NCI-H1092 (cell line): ENCODE data around the gene NCKAP5.
"Not testable (repeated sequence)": the region's sequence is repeated elsewhere in the genome, so short reads cannot be mapped to it uniquely, and the experiment has no call there.

ENCODE experiments used
- DNase-seq: peaks from one replicate; lab custom pipeline; 2025; lab: John Stamatoyannopoulos, UW

The NCKAP5 gene

DNA sequence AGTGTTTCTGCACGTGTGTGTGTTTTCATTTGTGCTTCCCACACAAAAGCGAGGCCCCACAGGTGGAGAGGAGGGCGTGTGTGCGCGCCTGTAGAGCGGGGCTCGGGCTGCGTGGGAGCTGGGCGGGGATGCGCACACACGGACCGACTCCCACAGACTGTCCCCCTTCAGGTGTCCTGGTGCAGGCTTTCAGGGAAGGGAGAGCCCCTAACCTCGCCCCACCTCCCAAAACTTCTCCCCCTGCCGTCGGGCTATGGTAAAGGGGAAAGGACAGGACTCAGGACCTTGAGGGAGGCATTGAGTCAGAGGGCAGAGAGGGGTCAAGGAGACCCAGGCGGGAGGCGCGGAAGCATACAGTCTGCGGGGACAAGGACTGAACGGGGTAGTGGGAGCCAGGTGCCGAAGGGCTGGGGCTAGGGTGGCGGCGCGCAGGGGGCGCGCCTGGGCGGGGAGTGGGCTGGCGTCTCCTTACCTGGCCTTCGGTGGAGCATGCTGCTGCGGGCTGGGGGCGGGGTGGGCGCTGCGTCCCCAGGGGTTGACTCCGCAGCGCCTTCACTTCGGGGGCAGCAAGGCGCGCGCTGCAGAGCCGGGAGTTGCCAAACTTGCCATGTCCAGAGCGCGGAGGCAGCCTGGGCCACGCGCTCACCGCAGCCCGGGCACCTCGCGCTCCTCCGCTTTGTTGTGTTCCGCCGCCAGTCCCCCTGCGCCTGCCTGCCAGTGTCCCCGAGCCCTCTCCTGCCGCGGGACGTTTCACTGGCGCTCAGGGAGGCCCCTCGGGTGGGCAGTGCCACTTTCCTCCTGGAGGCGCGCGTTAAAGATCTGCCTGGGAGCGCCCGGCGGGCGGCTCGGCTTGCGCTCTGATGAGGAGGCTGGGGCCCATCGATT is 302.0 kb downstream of the NCKAP5 start:
- DNase-seq: no peak

DNA sequence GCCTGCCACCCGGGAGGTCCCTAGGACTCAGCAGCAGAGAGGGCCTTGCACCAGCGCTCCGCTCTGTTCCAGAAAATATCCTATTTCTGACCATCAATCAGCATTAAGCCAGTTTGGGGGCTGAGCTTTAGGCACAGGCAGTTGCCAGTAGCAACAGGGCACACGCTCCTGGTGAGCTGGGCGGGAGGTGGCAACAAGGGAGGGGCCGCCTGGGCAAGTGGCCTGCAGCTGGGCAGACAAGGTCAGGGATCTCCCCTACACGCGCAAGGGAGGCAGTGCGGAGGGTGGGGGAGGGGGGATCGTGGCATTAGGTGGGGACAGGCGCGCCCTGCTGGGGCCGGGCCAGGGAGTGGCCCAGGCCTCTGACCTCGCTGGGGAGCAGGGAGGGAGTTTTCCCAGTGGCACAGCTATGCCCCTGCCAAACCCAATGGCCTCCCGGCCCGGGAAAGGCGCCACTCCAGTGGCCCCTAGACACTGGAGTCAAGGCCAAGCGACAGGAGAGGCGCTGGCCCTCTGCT is 302.8 kb downstream of the NCKAP5 start:
- DNase-seq: no peak

DNA sequence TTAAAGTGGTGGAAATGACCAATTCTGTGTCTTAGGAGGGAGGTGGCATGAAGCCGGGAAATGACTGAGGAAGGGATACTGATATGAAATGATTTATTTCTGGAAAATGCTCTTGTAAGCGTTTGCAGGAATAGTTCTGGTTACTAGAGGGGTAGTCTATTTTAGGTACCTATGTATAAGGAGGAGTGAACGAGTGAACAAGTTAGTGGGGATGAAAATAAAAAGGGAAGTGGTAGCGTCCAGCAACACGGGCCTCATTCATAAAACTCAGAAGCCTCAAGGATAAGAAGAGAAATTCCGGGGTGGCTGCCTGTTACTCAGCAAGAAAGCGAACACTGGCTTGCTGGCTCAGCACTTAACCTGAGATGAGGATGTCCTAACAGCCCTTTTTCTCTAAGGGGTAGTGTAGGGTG is 303.3 kb downstream of the NCKAP5 start:
- DNase-seq: no peak

DNA sequence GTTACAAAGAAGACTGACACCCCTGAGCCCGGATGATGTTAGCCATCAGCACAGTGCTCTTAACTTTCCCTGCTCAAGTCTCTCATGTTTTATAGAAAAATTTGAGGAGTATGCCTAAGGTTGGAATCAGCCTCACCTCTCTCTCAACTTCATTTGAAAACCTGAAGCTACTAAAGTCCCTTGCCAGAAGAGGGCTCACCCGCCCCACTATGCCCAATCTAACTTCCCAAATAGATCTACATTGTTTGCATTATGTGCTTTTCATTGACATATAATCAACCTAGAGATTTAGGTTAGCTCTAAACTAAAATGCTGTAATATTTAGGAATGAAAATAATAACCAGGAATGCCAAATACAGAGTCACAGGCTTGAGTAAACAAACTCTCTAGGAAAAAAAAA is 305.4 kb downstream of the NCKAP5 start:
- DNase-seq: no peak

DNA sequence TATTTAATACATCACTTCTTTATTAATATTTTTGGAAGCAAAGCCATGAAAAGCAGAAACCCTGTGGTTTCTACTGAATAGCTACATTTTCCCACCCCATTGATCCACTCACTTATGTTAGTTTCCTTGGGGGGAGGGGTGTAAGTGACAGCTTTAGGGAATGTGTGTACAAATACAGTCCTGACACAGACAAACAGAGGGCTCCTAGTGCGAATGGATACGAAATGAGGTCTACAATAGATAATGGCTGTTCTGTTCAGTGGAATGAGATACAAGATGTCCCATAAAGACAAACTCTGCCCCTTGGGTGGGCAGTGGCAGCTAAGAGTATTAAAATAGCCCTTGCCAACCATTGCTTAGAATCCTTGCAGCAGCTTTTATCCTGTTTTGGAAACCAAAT is 312.9 kb downstream of the NCKAP5 start:
- no peak for DNase-seq

DNA sequence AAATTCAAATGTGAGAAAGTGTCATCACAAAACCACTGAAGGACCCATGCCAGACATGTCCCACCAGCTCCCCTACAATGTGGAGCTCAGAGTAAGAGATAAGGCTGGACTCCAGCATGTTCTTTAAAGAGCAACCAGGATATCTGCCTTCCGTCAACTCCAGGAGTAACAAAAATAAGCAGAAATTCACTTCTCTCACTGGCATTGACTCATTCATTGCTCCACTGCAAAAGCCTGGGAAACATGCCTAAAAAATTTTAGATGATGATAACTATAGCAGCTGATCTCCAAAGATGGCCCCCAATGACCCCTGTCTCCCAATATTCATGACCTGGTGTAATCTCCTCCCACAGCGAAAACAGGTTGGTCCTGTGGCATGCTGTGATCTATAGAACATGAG is 314.5 kb downstream of the NCKAP5 start:
- DNase-seq: no peak

DNA sequence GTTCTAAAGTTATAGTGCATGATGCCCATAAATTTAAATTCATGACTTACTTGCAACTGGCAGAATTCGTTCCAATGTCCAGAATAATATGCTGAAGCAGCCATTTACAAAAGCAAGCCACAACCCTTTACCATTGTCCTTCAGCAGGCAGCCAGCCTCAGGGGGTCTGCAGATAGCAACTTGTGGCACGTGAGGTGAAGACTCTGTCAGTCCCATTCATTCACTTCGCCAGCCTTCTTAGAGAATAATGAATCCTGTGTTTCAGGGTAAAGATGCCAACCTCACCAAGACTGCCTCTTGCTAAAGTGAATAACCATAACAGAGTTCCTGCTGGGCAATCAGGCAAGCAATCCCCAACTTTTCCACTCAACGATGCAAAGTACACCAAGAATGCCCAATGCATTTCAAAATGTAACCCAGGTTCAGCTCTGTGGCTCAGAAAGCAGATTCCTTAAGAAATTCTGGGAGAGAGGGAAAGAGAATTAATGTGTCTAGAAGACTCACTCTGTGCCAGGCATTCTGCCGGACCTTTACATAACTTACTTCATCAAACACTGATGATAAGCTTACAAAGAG is 315.4 kb downstream of the NCKAP5 start:
- DNase-seq: no peak

DNA sequence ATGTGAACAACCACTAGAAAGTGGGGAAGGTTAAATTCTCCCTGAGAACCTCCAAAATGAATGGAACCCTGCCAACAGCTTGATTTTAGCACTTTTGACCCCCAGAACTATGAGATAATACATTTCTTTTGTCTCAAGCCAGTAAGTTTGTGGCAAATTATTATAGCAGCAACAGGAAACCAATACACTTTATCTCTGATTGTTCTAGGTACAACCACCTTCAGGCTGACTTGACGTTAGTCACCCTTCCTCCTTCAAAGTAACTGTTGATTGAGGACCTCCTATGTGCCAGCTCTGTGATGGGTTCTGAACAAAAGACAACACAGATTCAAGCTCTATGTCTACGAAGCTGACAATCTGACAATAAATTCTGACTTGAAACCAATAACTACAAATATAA is 318.9 kb downstream of the NCKAP5 start:
- DNase-seq: no peak

DNA sequence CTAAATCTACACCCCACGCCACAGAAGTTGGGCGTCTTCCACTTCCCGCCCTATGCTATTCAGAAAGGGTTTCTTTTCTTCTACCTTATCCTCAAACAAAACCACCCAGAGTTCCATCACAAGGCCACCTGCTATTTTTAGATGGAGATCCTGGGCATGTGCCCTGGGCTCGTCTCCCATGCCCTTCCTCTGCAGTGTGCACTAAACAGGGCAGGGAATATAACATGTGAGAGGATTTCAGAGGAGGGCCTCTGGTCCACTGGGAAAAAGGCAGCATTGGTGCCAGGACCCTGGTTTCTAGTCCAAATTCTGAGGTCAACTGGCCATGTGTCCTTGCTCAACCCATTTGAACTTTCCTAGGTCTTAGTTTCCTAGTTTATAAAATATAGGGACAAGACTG is 320.0 kb downstream of the NCKAP5 start:
- no peak for DNase-seq

DNA sequence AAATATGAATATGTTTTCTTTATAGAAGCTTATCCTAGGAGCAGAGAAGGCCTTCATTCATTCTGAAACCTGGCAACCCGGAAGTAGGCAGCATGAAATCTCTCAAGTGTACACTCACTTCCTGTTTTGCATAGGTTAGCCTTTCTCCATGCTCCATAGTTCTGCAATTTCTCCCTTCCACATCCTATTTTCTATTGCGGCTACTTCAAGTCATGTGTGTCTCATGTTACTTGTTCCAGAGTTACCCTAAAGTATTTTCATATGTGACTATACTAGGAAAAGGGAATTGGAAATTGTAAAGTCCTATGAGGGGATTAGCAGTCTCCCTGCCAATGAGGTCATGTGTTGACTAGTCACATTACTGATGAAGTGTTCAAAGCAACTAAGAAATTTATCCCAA is 320.6 kb downstream of the NCKAP5 start:
- DNase-seq: no peak

DNA sequence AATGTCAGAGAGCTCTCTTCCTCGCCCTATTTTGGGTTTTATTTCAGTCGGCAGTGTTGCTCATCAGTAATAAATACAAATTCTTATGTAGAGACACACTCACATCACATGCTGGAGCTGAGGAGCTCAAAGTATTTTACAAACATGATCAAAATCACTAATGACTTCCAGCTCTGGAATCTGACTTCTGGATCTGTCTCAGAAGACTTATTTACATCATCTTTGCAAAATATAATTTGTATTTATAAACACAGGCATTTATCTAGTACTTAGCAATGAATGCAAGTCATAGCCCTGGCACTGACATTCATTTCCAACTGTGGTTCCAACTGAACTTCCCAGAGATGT is 327.1 kb downstream of the NCKAP5 start:
- no peak for DNase-seq

DNA sequence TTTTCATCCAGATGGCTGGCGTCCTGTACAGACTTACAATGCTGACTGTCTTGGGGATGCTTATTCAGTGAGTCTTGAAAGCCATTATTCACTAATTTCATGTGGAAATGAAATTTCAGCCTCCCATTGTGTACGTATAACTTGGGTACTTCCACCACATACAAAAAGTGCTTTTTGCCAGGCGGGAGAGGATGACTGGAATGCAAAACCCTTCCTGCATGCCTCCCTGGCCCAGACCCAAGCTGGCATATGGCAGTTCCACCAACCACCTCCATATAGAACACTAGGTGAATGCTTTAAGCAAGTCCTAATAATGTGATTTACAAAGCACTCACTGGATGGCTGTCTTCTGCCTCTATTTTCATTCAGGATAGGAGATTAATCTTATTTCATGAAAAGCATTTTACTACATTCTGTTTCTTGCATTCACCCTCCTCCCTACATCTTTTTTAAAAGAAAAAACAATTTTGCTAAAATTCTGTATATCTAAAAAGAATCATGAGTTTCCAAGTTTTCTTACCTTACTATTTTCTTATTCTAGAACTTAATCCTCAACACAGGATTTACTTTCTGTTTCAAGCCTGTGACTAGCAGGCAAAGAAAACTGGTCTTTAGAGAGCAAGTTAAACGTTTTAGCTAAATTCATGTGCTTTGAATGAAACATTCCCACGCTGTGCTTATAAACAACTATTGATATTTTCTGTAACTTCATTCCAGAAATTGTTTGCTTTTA is 327.6 kb downstream of the NCKAP5 start:
- no peak for DNase-seq

DNA sequence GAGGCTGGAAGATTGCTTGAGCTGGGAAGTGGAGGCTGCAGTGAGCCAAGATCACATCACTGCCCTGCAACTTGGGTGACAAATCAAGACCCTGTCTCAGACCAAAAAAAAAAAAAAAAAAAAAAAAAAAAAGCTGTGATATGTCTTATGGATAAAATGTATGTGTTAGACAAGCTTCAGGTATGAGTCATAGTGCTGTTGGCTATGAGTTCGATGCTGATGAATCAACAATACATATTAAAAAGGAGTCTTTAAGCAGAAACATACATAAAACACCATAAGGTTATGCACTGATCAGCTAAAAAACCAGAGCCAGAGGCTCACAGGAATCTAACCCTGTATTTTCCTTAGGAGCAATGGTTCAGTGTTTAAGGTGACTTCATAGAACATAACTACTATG is 332.3 kb downstream of the NCKAP5 start:
- DNase-seq: no peak

DNA sequence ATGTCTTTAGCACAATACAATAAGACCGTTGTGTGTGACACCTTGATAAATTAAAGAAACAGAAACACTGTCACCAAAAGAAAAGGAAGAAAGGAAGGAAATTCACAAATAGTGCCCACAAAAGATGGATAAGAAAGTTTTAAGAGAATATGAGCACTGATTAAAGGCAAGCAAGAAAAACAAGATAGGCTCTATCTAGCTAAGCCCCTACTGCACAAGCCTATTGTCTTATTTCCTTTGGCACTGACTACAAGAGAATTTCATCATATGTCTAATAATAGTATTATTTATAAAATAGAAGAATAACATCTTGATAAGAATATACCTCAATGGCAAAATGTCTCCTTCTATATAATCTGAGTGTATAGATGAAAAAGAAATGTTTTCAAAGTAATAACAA is 335.7 kb downstream of the NCKAP5 start:
- DNase-seq: no peak

DNA sequence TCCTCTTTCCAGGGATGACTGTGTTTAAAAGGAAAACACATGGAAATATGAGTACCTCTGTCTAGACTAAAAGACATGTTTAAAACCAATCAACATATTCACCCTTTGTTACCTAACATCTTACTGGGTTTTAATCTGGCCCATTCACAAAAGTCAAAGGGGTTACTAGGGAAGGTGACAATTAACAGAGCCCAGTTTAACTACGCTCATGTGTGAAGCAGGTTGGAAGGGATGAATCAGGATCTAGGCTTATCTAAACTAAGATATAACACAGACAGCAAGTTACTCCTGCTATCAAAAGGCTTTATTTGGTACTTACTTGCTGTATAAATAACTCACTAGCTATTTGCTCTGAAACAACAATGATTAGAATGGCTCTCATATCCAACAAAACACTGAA is 337.0 kb downstream of the NCKAP5 start:
- DNase-seq: no peak

DNA sequence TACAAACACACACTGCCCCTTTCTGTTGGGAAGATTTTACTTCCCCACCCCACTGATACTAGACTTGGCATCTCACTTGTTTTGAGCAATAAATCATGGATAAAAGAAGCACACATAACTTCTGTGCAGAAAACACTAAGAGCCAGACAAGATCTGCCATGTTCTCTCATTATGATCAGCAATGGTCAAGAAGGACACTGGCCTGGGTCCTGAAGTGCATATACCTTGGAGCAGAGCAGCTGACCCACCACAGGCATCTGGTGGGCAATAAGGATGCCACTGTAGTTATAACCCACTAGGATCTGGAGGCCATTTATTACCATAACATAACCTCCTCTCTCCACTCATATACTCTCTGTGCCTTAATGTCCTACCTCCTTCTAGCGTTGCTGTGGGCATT is 338.3 kb downstream of the NCKAP5 start:
- DNase-seq: no peak

DNA sequence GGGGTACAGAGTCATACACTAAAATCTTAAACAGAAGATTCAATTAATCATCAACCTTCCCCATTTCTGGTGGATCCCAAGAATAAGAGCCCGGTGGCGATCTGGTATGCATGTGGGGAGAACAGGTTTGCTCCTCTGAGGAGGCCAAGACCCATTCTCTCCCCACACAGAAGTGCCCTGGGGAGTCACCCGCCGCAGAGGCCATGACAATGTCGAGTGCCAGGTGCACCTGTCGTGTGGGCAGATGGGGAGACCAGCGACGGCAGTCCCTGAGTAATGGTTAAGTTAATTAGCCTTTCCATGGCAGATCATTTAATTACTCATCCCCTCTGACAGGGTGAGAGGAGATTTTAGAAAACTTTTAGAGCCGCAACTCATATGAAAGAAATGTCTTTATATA is 345.0 kb downstream of the NCKAP5 start:
- no peak for DNase-seq

DNA sequence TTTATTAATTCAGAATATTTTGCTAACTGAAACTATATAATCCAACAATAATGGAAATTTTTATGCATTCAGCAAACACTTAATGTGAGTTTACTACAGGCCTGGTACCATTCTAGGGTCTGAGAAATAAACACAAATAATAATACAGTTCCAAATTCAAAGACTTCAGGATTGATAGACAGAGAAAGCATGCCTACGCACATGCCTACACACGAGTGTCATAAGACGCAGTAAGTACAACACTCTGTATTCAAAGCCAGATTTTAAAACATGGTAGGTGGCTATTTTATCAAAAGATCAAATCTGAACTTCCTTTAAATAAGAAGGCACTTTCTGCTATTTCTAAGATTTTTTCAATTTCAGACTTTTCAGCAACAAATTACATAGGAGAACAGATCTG is 346.9 kb downstream of the NCKAP5 start:
- DNase-seq: no peak

DNA sequence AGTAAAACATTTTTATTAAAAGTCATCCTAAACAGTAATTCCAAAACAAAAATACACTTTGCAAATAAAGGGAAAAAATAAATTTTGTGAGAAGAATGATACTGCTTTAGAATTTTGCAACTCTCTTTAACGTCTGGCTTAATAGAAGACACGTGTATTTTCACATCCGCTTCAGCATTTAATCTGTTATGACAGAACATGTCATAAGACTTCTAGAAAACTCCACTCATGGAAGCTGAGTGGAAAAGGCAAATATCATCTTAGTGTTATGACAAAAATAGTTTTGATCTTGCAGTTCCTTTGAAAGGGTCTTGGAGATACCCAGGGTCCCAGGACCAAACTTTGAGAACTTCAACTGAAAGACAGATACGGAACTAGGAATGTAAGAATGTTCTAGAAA is 350.1 kb downstream of the NCKAP5 start:
- DNase-seq: no peak

DNA sequence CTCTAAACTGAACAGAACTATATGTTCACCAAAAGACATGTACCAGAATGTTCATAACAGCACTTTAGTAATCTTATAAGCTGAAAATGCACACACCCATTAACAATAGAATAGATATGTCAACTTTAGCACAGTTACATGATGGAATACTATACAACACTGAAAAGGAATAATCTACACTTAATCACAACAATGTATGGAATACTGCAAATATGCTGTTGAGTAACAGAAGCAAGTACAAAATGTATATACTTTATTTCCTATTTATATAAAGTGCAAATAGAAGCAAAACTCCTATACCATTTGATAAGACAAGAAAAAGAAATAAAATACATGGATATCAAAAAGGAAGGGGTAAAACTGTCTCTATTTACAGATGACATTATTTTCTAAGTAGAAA is 352.8 kb downstream of the NCKAP5 start:
- no peak for DNase-seq

DNA sequence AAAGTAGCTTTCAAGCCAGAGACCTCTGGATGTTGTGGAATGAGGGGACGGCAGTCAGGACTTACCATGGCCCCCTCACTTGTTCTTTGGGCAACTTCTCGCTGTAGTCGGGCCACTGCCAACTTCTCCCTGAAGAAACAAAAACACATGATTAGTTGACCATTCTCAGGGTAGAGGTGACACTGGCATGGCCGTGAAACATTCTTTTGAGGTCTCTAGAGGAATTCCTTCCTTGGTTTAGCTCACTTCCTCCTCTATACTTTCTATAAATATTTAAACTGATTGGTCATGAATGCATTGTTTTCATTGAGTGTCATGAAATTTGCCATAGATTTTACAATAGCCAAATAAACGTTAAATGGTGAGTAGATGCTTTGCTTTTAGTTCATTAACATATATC is 354.6 kb downstream of the NCKAP5 start:
- DNase-seq: no peak

DNA sequence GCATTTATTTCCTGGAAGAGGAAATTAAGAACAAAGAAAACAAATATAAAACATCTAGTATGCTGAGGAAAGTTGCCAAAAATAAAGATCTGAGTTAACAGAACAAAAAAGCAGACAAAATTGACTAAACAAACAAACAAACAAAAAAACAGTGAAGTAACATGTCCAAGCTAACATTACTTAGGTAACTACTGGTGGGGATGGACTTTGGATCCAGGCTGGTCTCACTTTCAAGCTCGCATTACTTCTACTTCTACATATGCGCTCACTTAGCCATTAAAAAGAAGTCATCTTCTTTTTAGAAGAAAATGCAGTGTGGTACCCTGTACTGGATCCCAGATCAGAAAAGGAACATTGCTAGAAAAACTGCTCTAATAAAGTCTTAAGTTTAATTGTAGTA is 358.9 kb downstream of the NCKAP5 start:
- no peak for DNase-seq

DNA sequence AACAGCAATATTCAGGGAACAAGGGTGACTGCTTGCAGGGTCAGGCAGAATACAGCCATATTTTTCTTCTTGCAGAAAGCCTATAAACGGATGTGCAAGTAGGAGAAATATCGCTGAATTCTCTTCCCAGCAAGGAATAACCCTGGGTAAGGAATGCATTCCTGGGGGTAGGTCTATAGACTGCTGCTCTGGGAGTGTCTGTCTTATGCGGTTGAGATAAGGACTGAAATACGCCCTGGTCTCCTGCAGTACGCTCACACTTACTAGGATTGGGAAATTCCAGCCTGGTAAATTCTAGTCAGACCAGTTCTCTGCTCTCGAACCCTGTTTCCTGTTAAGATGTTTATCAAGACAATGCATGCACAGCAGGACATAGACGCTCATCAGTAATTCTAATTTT is 361.6 kb downstream of the NCKAP5 start:
- DNase-seq: not testable (repeated sequence)
